HG02840 (cell line): Measurements from ENCODE around the gene OPRPN.

Experiments used
- ATAC-seq: cut with Tn5 transposase; IDR thresholded peaks from one replicate; pipeline ENCODE4 v1.9.1; 2021; ENCODE audit warnings: mild to moderate bottlenecking, moderate library complexity, moderate number of reproducible peaks; ENCODE audit not compliant: unreplicated experiment, low FRiP score

OPRPN gene

GRCh38 chr4:70397580-70397979 lies at the start of gene OPRPN:
Gene OPRPN (plus strand): TSS chr4:70397940. CDS start chr4:70399286, 1,346 bp downstream.
- no peak for ATAC-seq

GRCh38 chr4:70356185-70356584 lies 41.6 kb upstream of the OPRPN start:
- no peak for ATAC-seq

GRCh38 chr4:70359115-70359661 lies 38.6 kb upstream of the OPRPN start:
- no peak for ATAC-seq

GRCh38 chr4:70360460-70360859 lies 37.3 kb upstream of the OPRPN start, which contains the start of gene SMR3A:
Gene SMR3A (plus strand): TSS chr4:70360760. CDS start chr4:70362116, 1,356 bp downstream.
- no peak for ATAC-seq

- no peak for ATAC-seq
These were observed 33.7 kb upstream of the OPRPN start for GRCh38 chr4:70364002-70364401.

GRCh38 chr4:70365479-70365878 lies 32.3 kb upstream of the OPRPN start:
- ATAC-seq, result no peak

GRCh38 chr4:70367813-70368212 lies 29.9 kb upstream of the OPRPN start:
- ATAC-seq, result no peak

GRCh38 chr4:70371987-70372386 lies 25.8 kb upstream of the OPRPN start:
- ATAC-seq, result no peak

GRCh38 chr4:70372760-70373159 lies 25.0 kb upstream of the OPRPN start:
- no peak for ATAC-seq

GRCh38 chr4:70380578-70380977 lies 17.2 kb upstream of the OPRPN start:
- no peak for ATAC-seq

- ATAC-seq, result no peak
These were observed 15.0 kb upstream of the OPRPN start, which contains the start of gene SMR3B for GRCh38 chr4:70382691-70383181. Gene SMR3B (plus strand): TSS chr4:70383131. CDS start chr4:70384511, 1,380 bp downstream.

- peak; percentile 67 for ATAC-seq
These were observed 5.5 kb upstream of the OPRPN start for GRCh38 chr4:70392057-70392776.

- ATAC-seq, result no peak
These were observed 1.6 kb downstream of the OPRPN start for GRCh38 chr4:70399319-70399718.

- ATAC-seq, result no peak
These were observed 5.0 kb downstream of the OPRPN start for GRCh38 chr4:70402762-70403161.

- ATAC-seq, result no peak
These were observed 8.0 kb downstream of the OPRPN start for GRCh38 chr4:70405765-70406164.

GRCh38 chr4:70425306-70425705 lies 27.6 kb downstream of the OPRPN start:
- no peak for ATAC-seq

GRCh38 chr4:70426789-70427188 lies 29.0 kb downstream of the OPRPN start:
- ATAC-seq, result no peak

- ATAC-seq, result no peak
These were observed 39.5 kb downstream of the OPRPN start for GRCh38 chr4:70437197-70437596.

- ATAC-seq, result no peak
These were observed 44.7 kb downstream of the OPRPN start for GRCh38 chr4:70442474-70442873.

- no peak for ATAC-seq
These were observed 45.6 kb downstream of the OPRPN start for GRCh38 chr4:70443329-70443728.

- no peak for ATAC-seq
These were observed 51.5 kb downstream of the OPRPN start for GRCh38 chr4:70449220-70449619.

- ATAC-seq, result no peak
These were observed 55.2 kb downstream of the OPRPN start for GRCh38 chr4:70452946-70453345.
